Natural killer cell treated with Interleukin-12 subunit alpha and Interleukin-12 subunit beta and Interleukin-15 and Interleukin-18, amount 100 ng/mL, for 72 hours (primary cell): ENCODE data around the gene RBM4. TPM values are rescaled to one million over a fixed set of nuclear protein-coding genes. Genes with fewer than 3 reads are reported as not detected.
"Not testable (repeated sequence)": the region's sequence is repeated elsewhere in the genome, so short reads cannot be mapped to it uniquely, and the experiment has no call there.

Source experiments
- ATAC-seq, 2 donors: fragments of 150-1000 bp; cut with Tn5 transposase in 1 of 2; sonication (Bioruptor Pico), chemical (Tn5 transposase) in 1 of 2; 2 replicates each; pipeline ENCODE4 v1.10.0; 2021
- DNase-seq: peaks from one replicate; pipeline ENCODE4 v3.0.0; 2022; ENCODE audit warnings: low spot score
- H3K27ac Mint-ChIP-seq, 2 donors: 1 replicate in 1 of 2; 2 replicates in 1 of 2; pipeline ENCODE4 v1.8.0; 2022; ENCODE audit warnings: mixed read lengths in 2 of 2, mild to moderate bottlenecking in 1 of 2, moderate library complexity in 1 of 2
- H3K27me3 Mint-ChIP-seq, 2 donors: 1 replicate in 1 of 2; 2 replicates in 1 of 2; pipeline ENCODE4 v1.8.0; 2022; ENCODE audit warnings: mixed read lengths in 2 of 2
- H3K36me3 Mint-ChIP-seq: one replicate; pipeline ENCODE4 v1.8.0; 2022; ENCODE audit warnings: mixed read lengths
- H3K4me1 Mint-ChIP-seq, 2 donors: 1 replicate in 1 of 2; 2 replicates in 1 of 2; pipeline ENCODE4 v1.8.0; 2022; ENCODE audit warnings: low read depth in 2 of 2, mixed read lengths in 2 of 2, mild to moderate bottlenecking in 1 of 2
- H3K4me3 Mint-ChIP-seq: one replicate; pipeline ENCODE4 v1.8.0; 2022; ENCODE audit warnings: mixed read lengths
- H3K9me3 Mint-ChIP-seq: 2 replicates; pipeline ENCODE4 v1.8.0; 2022; ENCODE audit warnings: mixed read lengths
- total RNA-seq, 2 donors: library from RNA; stranded (reverse); gene quantifications; one replicate each; pipeline ENCODE4 v1.2.3, GENCODE V29; 2022

Gene RBM4
- total RNA-seq, 2 donors from 2014 or later, result 142 to 162 TPM

- H3K27me3 Mint-ChIP-seq, DNase-seq, ATAC-seq, H3K36me3 Mint-ChIP-seq, H3K4me3 Mint-ChIP-seq, H3K27ac Mint-ChIP-seq, H3K9me3 Mint-ChIP-seq: not testable (repeated sequence)
- peaks cover 3 to 14% of the 10 kb centered on the region in 2 donors for H3K4me1 Mint-ChIP-seq
Measured at GRCh38 chr11:66606608-66607007, 31.9 kb upstream of the RBM4 start.

DNA sequence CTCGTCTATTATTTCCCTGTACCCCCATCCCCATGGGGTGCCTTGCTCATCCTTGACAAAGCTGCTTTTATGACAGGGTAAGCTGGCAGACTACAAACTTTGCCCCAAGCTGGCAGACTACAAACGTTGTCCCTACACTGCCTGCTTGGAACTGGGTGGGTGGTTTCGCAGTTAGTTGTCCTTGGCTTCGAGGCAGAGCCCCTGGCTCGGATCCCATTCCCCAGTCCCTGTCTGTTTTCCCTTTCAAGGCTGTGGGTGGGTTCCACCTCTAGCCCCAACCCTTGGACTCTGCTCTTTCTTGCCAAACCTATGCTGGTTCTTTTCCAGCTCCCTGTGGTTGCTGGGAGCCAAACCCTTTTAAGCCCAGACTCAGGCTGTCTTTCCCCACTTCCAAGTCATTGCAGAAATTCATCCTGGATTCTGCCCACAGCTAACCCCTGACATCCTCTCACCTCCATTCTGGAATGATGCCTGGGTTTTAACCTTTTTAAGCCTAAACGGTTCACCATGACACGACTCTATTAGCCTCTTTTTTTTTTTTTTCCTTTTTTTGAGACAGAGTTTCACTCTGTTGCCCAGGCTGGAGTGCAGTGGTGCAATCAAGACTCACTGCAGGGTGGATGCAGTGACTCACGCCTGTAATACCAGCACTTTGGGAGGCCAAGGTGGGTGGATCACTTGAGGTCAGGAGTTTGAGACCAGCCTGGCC is 31.2 kb upstream of the RBM4 start:
- Mint-ChIP-seq H3K4me3 (no peak overlapping the region), H3K4me1 (peaks cover 3 to 14% of the 10 kb centered on the region in 2 donors), H3K27ac (peak overlapping the region in 1 of 2 donors; percentile 39), H3K27me3 (no peaks in the 10 kb centered on the region), H3K9me3 (no peaks in the 10 kb centered on the region), H3K36me3 (no peaks in the 10 kb centered on the region)
- no peak for ATAC-seq
- DNase-seq, result no peak

DNA sequence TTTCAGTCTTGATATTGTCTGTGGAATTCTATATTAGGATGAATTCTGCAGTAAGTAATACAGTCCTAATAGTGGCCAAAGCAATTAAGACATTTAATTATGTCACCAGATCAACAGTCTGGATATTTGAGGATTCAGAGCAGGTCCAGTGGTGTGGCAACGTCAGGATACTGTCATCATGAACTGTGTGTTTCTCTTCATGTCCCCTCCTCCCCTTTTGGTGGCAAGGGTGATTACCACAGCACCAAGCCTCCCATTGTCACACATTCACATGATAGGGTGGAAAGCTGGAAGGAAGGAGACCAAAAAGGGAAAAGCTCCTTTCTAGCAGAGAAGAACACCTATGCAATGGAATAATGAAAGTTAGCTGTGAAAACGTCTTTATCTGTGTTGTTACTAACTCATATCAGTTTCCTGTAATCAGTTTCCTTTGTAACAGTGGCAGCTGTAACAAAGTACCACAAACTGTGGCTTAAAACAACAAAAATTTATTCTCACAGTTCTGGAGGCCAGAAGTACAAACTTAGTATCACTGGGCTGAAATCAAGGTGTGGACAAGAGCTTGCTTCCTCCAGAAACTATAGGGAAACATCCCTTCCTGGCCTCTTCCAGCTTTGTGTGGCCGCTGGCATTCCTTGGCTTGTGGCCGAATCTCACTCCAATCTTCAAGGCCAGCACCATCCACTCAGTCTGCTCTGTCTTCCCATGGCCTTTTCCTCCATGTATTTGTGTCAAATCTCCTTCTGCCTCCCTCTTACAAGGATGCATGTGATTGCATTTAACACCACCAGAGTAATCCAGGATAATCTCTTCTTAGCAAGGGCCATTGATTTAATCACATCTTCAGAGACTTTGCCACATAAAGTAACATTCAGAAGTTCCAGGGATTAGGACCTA is 28.5 kb upstream of the RBM4 start:
- Mint-ChIP-seq H3K27me3 (no peaks in the 10 kb centered on the region), H3K36me3 (no peaks in the 10 kb centered on the region), H3K4me3 (no peak overlapping the region), H3K9me3 (no peaks in the 10 kb centered on the region), H3K4me1 (peaks cover 3 to 14% of the 10 kb centered on the region in 2 donors), H3K27ac (peak overlapping the region; percentile 19 to 68)
- no peak for DNase-seq
- no peak for ATAC-seq

- H3K9me3 Mint-ChIP-seq, result no peaks in the 10 kb centered on the region
- no peaks in the 10 kb centered on the region for H3K27me3 Mint-ChIP-seq
- H3K4me1 Mint-ChIP-seq, result peaks cover 17 to 26% of the 10 kb centered on the region in 2 donors
- DNase-seq, result no peak
- ATAC-seq, result no peak
- H3K4me3 Mint-ChIP-seq, result no peak overlapping the region
- peaks cover under 1% of the 10 kb centered on the region for H3K36me3 Mint-ChIP-seq
- H3K27ac Mint-ChIP-seq, result no peak overlapping the region
Measured at GRCh38 chr11:66612458-66612857, 26.0 kb upstream of the RBM4 start.

- H3K4me3 Mint-ChIP-seq, result no peak overlapping the region
- H3K4me1 Mint-ChIP-seq, result peaks cover 32 to 42% of the 10 kb centered on the region in 2 donors
- no peaks in the 10 kb centered on the region for H3K27me3 Mint-ChIP-seq
- no peaks in the 10 kb centered on the region for H3K9me3 Mint-ChIP-seq
- DNase-seq (no peak), ATAC-seq (no peak)
- peaks cover 17% of the 10 kb centered on the region for H3K36me3 Mint-ChIP-seq
- no peak overlapping the region for H3K27ac Mint-ChIP-seq
Measured at GRCh38 chr11:66614073-66614472, 24.4 kb upstream of the RBM4 start.

DNA sequence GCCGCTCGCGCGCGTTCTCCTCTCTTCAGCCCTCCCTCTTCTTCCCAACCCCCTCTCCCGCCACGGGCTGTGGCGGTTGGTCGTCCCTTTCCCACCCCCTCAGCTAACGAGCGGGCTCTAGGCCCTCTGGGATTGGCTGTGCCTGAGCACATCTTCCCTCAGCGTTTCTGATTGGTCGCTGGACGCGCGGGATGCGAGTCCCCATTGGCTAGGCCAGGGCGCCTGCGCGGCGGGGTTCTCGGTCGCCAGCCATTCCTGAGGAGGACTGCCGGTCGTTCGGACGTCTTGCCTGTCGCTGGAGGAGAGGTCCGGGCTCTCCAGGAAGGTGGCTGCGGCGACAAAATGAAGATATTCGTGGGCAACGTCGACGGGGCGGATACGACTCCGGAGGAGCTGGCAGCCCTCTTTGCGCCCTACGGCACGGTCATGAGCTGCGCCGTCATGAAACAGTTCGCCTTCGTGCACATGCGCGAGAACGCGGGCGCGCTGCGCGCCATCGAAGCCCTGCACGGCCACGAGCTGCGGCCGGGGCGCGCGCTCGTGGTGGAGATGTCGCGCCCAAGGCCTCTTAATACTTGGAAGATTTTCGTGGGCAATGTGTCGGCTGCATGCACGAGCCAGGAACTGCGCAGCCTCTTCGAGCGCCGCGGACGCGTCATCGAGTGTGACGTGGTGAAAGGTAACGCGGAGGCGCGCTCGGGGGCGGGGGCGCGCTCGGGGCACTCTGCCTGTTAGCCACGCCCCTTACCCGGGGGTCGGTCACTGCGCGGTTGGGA is 21.9 kb upstream of the RBM4 start, which contains the start of gene RBM14:
TSS of gene RBM14 (plus strand) at position 252 of the 776 bp plus-strand sequence. CDS start at position 343, 91 bp downstream.
- H3K4me3 Mint-ChIP-seq, result peak within 1 kb of the TSS; percentile 96
- peaks cover 19% of the 10 kb centered on the region for H3K36me3 Mint-ChIP-seq
- H3K27me3 Mint-ChIP-seq, result no peaks in the 10 kb centered on the region
- ATAC-seq (peak; percentile 96 to 97), DNase-seq (peak; percentile 100)
- peak within 1 kb of the TSS; percentile 97 to 99 for H3K27ac Mint-ChIP-seq
- H3K9me3 Mint-ChIP-seq, result no peaks in the 10 kb centered on the region
- H3K4me1 Mint-ChIP-seq, result peaks cover 40% of the 10 kb centered on the region in 2 donors

DNA sequence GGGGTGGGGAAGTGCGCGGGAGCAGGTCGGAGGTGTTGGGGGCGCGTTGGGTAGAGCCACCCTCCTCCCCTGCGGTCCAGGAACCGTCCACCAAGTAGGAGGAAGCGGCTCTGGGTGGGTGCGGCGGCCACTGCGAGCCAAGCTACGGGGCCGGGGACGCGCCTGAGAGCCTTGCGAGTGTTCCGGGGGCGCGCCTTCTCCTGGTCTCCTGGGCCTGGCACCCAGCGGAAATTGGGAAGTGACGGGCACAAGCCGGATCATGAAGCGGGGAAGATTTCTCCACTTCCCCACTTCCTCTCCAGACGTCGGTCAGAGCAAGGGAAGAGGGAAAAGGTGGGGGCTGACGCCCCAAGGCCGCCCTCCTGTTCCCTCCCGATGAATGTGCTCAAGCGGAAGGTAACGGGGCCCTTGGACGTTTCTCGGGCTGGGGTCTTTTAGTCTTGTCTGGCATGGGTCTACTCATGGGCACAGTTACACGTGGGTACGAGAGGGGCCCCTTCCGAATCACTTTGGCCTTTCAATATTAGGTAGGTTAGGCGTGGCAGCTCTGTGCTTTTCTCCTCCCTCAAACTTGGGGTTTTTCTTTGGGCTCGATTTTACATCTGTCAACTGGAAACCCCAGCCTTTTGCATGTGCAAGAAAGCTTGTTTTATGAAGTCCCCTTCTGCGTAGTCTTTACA is 21.2 kb upstream of the RBM4 start:
- DNase-seq (no peak), ATAC-seq (no peak)
- peaks cover 19% of the 10 kb centered on the region for H3K36me3 Mint-ChIP-seq
- H3K4me3 Mint-ChIP-seq, result peak overlapping the region; percentile 96
- H3K27me3 Mint-ChIP-seq, result no peaks in the 10 kb centered on the region
- H3K9me3 Mint-ChIP-seq, result no peaks in the 10 kb centered on the region
- peak overlapping the region; percentile 97 to 99 for H3K27ac Mint-ChIP-seq
- peaks cover 42% of the 10 kb centered on the region in 2 donors for H3K4me1 Mint-ChIP-seq

DNA sequence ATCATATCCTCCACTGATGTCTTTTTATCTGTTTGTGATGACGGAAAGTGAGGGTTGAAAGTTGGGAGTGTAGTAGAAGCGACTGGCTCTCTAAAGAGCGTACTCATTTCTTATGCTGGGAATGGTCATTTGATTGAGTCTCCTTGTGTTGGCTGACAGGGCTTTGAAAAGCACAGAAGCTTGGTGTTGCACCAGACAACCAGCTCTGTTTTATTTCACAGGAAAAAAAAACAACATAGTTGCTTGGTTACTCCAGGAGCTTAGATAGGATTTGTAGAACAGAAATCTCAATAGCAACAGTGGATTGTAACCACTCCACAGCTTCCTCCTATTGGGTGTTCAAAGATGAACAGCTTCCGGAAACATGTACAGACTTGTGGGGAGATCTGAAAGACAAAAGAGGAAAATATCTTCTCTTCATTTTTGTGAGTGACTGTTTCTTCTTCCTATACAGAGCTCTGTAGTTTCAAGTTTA is 19.4 kb upstream of the RBM4 start:
- no peaks in the 10 kb centered on the region for H3K27me3 Mint-ChIP-seq
- no peak for ATAC-seq
- no peak for DNase-seq
- peaks cover 60% of the 10 kb centered on the region in 2 donors for H3K4me1 Mint-ChIP-seq
- H3K9me3 Mint-ChIP-seq, result no peaks in the 10 kb centered on the region
- H3K27ac Mint-ChIP-seq, result peak overlapping the region; percentile 97 to 99
- H3K36me3 Mint-ChIP-seq, result peaks cover 26% of the 10 kb centered on the region
- peak overlapping the region; percentile 96 for H3K4me3 Mint-ChIP-seq

- Mint-ChIP-seq H3K36me3 (peaks cover 15% of the 10 kb centered on the region), H3K4me3 (no peak overlapping the region), H3K9me3 (no peaks in the 10 kb centered on the region), H3K27ac (no peak overlapping the region), H3K27me3 (no peaks in the 10 kb centered on the region), H3K4me1 (peaks cover 47 to 54% of the 10 kb centered on the region in 2 donors)
- ATAC-seq, result peak in 1 of 2 donors; percentile 12
- DNase-seq, result no peak
Measured at GRCh38 chr11:66624450-66624849, 14.1 kb upstream of the RBM4 start.

DNA sequence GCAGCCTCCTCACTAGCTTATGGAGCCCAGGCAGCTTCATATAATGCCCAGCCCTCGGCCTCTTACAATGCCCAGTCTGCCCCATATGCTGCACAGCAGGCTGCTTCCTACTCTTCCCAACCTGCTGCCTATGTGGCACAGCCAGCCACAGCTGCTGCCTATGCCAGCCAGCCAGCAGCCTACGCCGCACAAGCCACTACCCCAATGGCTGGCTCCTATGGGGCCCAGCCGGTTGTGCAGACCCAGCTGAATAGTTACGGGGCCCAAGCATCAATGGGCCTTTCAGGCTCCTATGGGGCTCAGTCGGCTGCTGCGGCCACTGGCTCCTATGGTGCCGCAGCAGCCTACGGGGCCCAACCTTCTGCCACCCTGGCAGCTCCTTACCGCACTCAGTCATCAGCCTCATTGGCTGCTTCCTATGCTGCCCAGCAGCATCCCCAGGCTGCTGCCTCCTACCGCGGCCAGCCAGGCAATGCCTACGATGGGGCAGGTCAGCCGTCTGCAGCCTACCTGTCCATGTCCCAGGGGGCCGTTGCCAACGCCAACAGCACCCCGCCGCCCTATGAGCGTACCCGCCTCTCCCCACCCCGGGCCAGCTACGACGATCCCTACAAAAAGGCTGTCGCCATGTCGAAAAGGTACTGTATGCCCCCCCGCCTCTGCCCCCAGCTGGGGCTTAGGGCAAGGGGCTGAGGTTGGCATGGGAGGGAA is 13.3 kb upstream of the RBM4 start:
- Mint-ChIP-seq H3K9me3 (no peaks in the 10 kb centered on the region), H3K4me3 (no peak overlapping the region), H3K36me3 (peaks cover 15% of the 10 kb centered on the region), H3K4me1 (peaks cover 42 to 55% of the 10 kb centered on the region in 2 donors), H3K27me3 (no peaks in the 10 kb centered on the region), H3K27ac (no peak overlapping the region)
- ATAC-seq, result peak in 1 of 2 donors; percentile 34
- no peak for DNase-seq

DNA sequence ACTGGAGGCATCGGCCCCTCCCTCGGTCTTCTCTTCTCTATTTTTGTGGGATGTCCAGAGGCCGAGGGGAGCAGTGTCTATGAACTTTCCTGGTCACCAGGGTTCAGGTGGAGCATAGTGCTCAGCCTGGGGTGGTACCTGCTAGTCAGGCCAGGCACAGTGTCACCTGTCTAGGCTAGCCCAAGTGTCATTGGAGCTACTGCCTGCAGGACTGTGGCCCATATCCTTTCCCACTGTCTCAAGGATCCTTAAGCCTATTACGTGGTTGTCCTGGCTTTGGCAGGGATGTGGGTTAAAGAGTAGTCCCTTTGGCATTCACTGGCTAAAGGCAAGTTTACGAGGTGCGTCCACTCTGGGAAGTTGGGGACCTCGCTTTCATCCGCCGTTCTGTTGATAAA is 12.8 kb upstream of the RBM4 start:
- no peak for DNase-seq
- no peak for ATAC-seq
- Mint-ChIP-seq H3K4me3 (no peak overlapping the region), H3K9me3 (no peaks in the 10 kb centered on the region), H3K27ac (no peak overlapping the region), H3K27me3 (no peaks in the 10 kb centered on the region), H3K36me3 (peaks cover 15% of the 10 kb centered on the region), H3K4me1 (peaks cover 42 to 55% of the 10 kb centered on the region in 2 donors)

DNA sequence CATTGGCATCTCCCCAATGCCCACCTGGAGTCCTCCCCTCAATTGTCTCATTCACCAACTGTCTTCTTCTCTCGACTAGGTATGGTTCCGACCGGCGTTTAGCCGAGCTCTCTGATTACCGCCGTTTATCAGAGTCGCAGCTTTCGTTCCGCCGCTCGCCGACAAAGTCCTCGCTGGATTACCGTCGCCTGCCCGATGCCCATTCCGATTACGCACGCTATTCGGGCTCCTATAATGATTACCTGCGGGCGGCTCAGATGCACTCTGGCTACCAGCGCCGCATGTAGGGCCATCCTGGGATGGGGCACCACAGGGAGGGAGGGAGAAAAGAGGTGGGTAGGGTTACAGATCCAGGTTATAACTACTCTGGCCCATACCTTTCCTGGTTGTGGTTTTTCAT is 12.1 kb upstream of the RBM4 start:
- ATAC-seq (no peak), DNase-seq (no peak)
- Mint-ChIP-seq H3K9me3 (no peaks in the 10 kb centered on the region), H3K4me1 (peaks cover 39 to 50% of the 10 kb centered on the region in 2 donors), H3K4me3 (no peak overlapping the region), H3K27me3 (no peaks in the 10 kb centered on the region), H3K36me3 (peaks cover 15% of the 10 kb centered on the region), H3K27ac (no peak overlapping the region)
